Activated naive CD8-positive, alpha-beta T cell treated with anti-CD3 and anti-CD28 coated beads, Interleukin-2, amount 10 ng/mL, durations not matched to agents 7 days and 5 days (primary cell): ENCODE measurements around the gene CHD8. TPM values are rescaled to one million over a fixed set of nuclear protein-coding genes. Genes with fewer than 3 reads are reported as not detected.

ENCODE experiments used
- total RNA-seq, 2 experiments: library from RNA; stranded (reverse); gene quantifications; one replicate each; pipeline ENCODE4 v1.2.3, GENCODE V29; 2021

The CHD8 gene
- total RNA-seq, 2 experiments from 2014 or later: 128 to 133 TPM

Other genes with a start within 250 kb of the CHD8 start
- 100 to 1,000 TPM; 658 to 677 TPM for gene HNRNPC, start 186.7 kb downstream of the CHD8 start, total RNA-seq
- gene RPGRIP1, start 176.0 kb downstream of the CHD8 start, total RNA-seq: not detected
- gene SUPT16H, start 72.1 kb downstream of the CHD8 start, total RNA-seq: 100 to 1,000 TPM; 119 to 121 TPM
- gene RAB2B, start 20.8 kb upstream of the CHD8 start, total RNA-seq: 10 to 100 TPM; 27.3 to 27.5 TPM
- gene TOX4, start 21.1 kb upstream of the CHD8 start, total RNA-seq: 10 to 100 TPM; 76.7 to 79.7 TPM
- 10 to 100 TPM; 89.2 to 90.9 TPM for gene METTL3, start 55.2 kb upstream of the CHD8 start, total RNA-seq
- gene SALL2, start 70.2 kb upstream of the CHD8 start, total RNA-seq: 1 to 10 TPM; 4.0 to 4.4 TPM
- not detected for gene OR10G3, start 124.0 kb upstream of the CHD8 start, total RNA-seq
- gene OR10G2, start 178.8 kb upstream of the CHD8 start, total RNA-seq: not detected
- gene OR4E2, start 197.7 kb upstream of the CHD8 start, total RNA-seq: not detected
- under 1 TPM in 1 of 2 experiments, not detected in 1; 0.11 TPM for gene OR4E1, start 217.7 kb upstream of the CHD8 start, total RNA-seq